Progenitor cell of endocrine pancreas (in vitro differentiated cells): ENCODE data around the gene TAF10. TPM values are rescaled to one million over a fixed set of nuclear protein-coding genes. Genes with fewer than 3 reads are reported as not detected.

Experiments
- DNase-seq: peaks from one replicate; pipeline ENCODE4 v3.0.0; 2021; ENCODE audit warnings: low spot score; ENCODE audit not compliant: unreplicated experiment
- H3K27ac Mint-ChIP-seq: 2 replicates; pipeline ENCODE4 v1.8.0; 2021; ENCODE audit warnings: mild to moderate bottlenecking, moderate library complexity, mixed read lengths
- H3K27me3 Mint-ChIP-seq: 2 replicates; pipeline ENCODE4 v1.8.0; 2021; ENCODE audit warnings: mixed read lengths
- H3K36me3 Mint-ChIP-seq: 2 replicates; pipeline ENCODE4 v1.8.0; 2022; ENCODE audit warnings: mixed read lengths; ENCODE audit not compliant: insufficient read depth
- H3K4me1 Mint-ChIP-seq: 2 replicates; pipeline ENCODE4 v1.8.0; 2021; ENCODE audit warnings: low read depth, mixed read lengths
- H3K4me3 Mint-ChIP-seq: 2 replicates; pipeline ENCODE4 v1.8.0; 2021; ENCODE audit warnings: low read depth, mild to moderate bottlenecking, moderate library complexity, mixed read lengths
- H3K9me3 Mint-ChIP-seq: 2 replicates; pipeline ENCODE4 v1.8.0; 2021; ENCODE audit warnings: low read depth, mixed read lengths
- CTCF ChIP-seq: fragments of 200-600 bp; sonication (generic); IDR thresholded peaks from one replicate; pipeline ENCODE4 v1.5.0; 2021; ENCODE audit warnings: antibody characterized with exemption, mild to moderate bottlenecking; ENCODE audit not compliant: unreplicated experiment
- total RNA-seq: library from RNA; stranded (reverse); gene quantifications from 2 replicates; pipeline ENCODE4 v1.2.1, GENCODE V29; 2021

Gene TAF10
- total RNA-seq, 1 donor from 2014 or later: 148 TPM

DNA sequence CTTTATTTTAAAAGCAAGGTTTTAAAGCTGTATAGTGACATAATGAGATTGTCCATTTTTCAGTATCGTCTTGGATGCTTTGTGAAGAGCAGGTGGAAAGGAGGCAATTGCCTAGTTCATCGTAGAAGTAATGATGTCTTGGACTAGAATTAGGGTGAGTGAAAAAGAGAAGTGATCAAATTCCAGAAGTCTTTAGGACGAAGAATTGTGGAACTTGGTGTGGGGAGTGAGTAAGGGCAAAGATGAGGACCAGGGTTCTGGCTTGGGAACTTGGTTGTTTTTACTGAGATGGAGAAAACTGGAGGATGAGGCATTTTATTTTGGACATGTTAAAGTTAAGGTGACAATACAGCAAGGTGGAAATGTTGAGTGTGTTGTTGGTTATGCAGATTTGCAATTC lies 7.2 kb downstream of the TAF10 start:
- no peaks in the 10 kb centered on the region for H3K9me3 Mint-ChIP-seq
- H3K27ac Mint-ChIP-seq: no peak overlapping the region

DNA sequence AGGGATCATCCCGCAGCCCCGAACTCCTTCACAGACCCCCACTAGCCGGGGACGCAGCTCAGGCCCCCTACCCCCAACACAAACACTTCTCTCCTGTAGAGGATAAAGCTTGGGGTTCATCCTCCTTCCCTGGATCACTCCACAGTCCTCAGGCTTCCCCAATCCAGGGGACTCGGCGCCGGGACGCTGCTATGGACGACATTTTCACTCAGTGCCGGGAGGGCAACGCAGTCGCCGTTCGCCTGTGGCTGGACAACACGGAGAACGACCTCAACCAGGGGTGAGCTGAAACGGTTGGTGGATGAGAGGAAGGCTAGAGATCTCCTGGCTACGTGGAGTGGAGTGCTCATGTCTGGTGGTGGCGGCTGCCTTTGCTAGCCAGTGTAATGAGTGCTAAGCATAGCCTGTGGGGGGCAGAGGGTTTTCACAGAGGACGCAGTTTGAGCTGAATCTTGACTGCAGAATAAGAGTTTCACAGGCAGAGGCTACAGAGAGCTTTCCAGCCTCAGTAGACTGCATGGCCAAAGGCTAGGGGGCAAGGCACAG lies 7.9 kb downstream of the TAF10 start:
- no peak for TF ChIP-seq CTCF
- Mint-ChIP-seq H3K9me3 (no peaks in the 10 kb centered on the region), H3K27ac (no peak overlapping the region), H3K36me3 (peaks cover 11% of the 10 kb centered on the region), H3K4me1 (peaks cover 16% of the 10 kb centered on the region), H3K4me3 (no peak overlapping the region), H3K27me3 (no peaks in the 10 kb centered on the region)
- no peak for DNase-seq

More for the DNA sequence above, 7.2 kb downstream of the TAF10 start:
- Mint-ChIP-seq H3K27me3 (no peaks in the 10 kb centered on the region), H3K4me1 (peaks cover 16% of the 10 kb centered on the region), H3K36me3 (peaks cover 14% of the 10 kb centered on the region), H3K4me3 (no peak overlapping the region)
- no peak for DNase-seq
- TF ChIP-seq CTCF: no peak

DNA sequence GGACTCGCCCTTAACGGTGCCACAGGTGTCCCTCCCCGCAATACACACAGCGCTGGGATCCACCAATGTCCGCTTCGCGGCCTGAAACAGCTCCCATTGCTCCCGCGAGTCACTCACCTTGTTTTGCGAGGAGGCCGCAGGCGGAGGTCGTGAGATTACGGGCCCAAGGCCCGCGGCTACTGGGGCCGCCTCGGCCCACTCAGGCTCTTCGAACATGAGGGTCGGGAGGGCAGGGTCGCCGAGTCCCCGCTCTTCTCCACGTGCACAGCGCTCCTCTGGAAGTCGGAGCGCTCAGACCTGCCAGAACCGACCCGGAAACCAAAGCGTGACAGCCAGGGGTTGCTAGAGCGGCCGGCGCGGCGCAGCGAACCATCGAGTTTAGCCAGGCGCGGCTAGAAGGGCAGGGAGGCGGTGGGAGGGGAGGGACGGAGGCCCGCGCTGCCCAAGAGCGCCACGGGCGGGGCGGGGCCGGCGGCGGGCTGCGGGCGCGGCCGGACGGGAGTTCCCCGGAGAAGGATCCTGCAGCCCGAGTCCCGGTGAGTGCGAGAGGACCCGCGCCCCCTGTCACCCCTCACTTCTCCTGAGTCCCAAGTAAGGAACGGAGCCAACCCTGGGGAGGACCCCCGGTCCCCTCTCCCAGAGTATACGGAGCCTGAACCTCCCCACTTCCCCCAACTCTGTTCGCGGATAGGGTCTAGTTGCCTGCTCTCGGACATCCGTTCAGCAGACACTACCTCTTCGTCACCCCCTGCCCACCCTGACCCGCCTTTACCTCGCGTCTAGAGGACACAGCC lies 8.5 kb downstream of the TAF10 start, which contains the start of the genes ILK and RRP8:
ILK (plus strand) TSS at position 488 of the 794 bp plus-strand sequence. CDS start 498 bp downstream, outside the sequence.
RRP8 (minus strand) TSS at position 330 of the 794 bp plus-strand sequence; CDS start at position 216, 114 bp downstream.
- peak; percentile 3 for TF ChIP-seq CTCF
- no peak within 1 kb of the TSS for H3K27ac Mint-ChIP-seq
- peaks cover 7% of the 10 kb centered on the region for H3K36me3 Mint-ChIP-seq
- H3K9me3 Mint-ChIP-seq: no peaks in the 10 kb centered on the region
- H3K27me3 Mint-ChIP-seq: no peaks in the 10 kb centered on the region
- H3K4me3 Mint-ChIP-seq: no peak within 1 kb of the TSS
- DNase-seq: peak; percentile 81
- H3K4me1 Mint-ChIP-seq: peaks cover 21% of the 10 kb centered on the region

DNA sequence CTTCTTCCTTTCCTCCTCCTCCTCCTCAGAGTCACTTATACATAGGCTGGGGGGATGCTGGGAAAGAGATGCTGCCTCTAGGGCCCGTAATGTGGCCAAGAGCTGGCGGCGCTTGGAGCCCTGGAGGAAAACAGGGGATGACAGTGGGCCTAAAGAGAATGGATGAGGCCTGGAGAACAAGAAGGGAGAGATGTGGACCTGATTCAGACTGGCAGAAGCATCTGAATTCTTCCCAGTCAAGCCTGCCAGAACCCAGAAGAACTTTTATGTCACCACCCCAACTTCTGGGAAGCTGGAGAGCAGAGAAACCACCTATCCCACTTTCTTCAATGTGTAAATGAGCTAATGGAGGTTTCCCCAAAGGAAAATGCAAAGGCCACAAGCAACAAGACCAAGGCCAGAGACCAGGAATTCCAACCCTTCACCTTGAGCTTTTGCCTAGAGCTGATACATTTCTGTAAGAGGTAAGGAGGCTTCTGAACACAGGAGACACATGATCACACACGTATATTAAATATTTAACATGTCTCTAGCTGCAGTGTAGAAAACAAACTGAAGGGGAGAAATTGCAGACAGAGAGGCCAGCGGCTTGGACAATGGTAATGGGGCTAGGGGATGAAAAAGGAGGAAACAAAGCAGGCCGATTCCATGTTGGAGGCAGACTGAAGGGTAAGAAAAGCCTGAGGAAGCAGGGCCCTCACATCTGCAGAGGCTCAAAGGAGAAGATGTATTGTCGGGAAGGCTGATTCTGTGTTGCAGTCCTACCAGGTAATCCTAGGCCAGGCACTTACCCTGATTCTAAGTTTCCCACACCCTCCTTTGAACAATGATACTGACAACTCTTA lies 9.7 kb downstream of the TAF10 start:
- no peak overlapping the region for H3K4me3 Mint-ChIP-seq
- H3K4me1 Mint-ChIP-seq: peaks cover 25% of the 10 kb centered on the region
- H3K36me3 Mint-ChIP-seq: peaks cover 11% of the 10 kb centered on the region
- no peak overlapping the region for H3K27ac Mint-ChIP-seq
- no peak for DNase-seq
- no peaks in the 10 kb centered on the region for H3K9me3 Mint-ChIP-seq
- H3K27me3 Mint-ChIP-seq: no peaks in the 10 kb centered on the region
- no peak for TF ChIP-seq CTCF

GRCh38 chr11:6601041-6601461 lies 11.0 kb downstream of the TAF10 start:
- H3K36me3 Mint-ChIP-seq: peaks cover 13% of the 10 kb centered on the region
- H3K9me3 Mint-ChIP-seq: no peaks in the 10 kb centered on the region
- no peak for TF ChIP-seq CTCF
- no peak for DNase-seq
- H3K4me3 Mint-ChIP-seq: no peak overlapping the region
- no peaks in the 10 kb centered on the region for H3K27me3 Mint-ChIP-seq
- peaks cover 17% of the 10 kb centered on the region for H3K4me1 Mint-ChIP-seq
- no peak overlapping the region for H3K27ac Mint-ChIP-seq
